Ovary (tissue), 3 donors: ENCODE results near the gene IP6K1.

Experiments
- EP300 ChIP-seq: sonication (generic); formaldehyde crosslinking; IDR thresholded peaks from one replicate; pipeline ENCODE4 v1.6.1; 2017; ENCODE audit warnings: antibody characterized with exemption
- POLR2A ChIP-seq: fragments of 450-650 bp; IDR thresholded peaks from one replicate; pipeline ENCODE4 v1.6.1; 2017; ENCODE audit warnings: antibody characterized with exemption, mild to moderate bottlenecking, moderate library complexity
- TF ChIP-seq, protein P1 (sequence below), 3 donors: fragments of 450-650 bp in 2 of 3; fragments of 200-600 bp in 1 of 3; IDR thresholded peaks; one replicate each; pipeline versions ENCODE4 v1.5.1 to v1.8.0; 2016 to 2022; ENCODE audit warnings: antibody characterized with exemption in 3 of 3, mild to moderate bottlenecking in 1 of 3
- donor health status: DM: no; HTN: no; CAD: no.

DNA sequence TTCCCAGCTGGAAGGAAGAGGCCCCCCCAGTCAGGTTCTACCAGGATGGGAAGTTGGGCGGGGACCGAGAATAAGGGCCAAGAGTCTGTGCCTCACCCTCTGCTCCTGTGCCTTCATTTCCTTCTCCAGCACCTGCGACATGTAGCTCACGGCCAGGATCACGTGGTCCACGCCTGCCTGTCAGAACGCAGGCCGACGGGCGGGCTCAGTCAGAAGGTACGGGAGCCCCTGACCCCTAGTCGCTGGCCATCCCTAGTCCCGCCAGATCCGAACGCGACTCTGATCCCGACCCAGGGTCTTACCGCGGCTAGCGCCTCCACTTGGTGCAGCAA lies 63.1 kb downstream of the IP6K1 start:
- TF ChIP-seq, protein P1, sequence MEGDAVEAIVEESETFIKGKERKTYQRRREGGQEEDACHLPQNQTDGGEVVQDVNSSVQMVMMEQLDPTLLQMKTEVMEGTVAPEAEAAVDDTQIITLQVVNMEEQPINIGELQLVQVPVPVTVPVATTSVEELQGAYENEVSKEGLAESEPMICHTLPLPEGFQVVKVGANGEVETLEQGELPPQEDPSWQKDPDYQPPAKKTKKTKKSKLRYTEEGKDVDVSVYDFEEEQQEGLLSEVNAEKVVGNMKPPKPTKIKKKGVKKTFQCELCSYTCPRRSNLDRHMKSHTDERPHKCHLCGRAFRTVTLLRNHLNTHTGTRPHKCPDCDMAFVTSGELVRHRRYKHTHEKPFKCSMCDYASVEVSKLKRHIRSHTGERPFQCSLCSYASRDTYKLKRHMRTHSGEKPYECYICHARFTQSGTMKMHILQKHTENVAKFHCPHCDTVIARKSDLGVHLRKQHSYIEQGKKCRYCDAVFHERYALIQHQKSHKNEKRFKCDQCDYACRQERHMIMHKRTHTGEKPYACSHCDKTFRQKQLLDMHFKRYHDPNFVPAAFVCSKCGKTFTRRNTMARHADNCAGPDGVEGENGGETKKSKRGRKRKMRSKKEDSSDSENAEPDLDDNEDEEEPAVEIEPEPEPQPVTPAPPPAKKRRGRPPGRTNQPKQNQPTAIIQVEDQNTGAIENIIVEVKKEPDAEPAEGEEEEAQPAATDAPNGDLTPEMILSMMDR (IDR thresholded peaks at IDR 0.05): no peak
- no peak for TF ChIP-seq POLR2A
- TF ChIP-seq EP300: no peak
